ENCODE results near the gene GP1BA.

The GP1BA gene

GRCh38 chr17:4899341-4900230 lies 32.5 kb upstream of the GP1BA start, which contains the start of gene C17orf107:
Gene C17orf107, plus strand, starts transcription at chr17:4899536. Its CDS starts 227 bp downstream, at chr17:4899763.
- Histone ChIP-seq H3K4me3 (ENCODE audit: low read depth, low read length) (no peak within 1 kb of the TSS), H3K4me1 (no peaks in the 10 kb centered on the region), H3K27me3 (no peaks in the 10 kb centered on the region), H3K9me3 (no peaks in the 10 kb centered on the region), H3K36me3 (no peaks in the 10 kb centered on the region; the same call in 1 of the 2 replicates)
- TF ChIP-seq CTCF (IDR thresholded peaks at IDR 0.05; ENCODE audit: low read depth, low read length) = no peak
- DNase-seq = no peak

DNA sequence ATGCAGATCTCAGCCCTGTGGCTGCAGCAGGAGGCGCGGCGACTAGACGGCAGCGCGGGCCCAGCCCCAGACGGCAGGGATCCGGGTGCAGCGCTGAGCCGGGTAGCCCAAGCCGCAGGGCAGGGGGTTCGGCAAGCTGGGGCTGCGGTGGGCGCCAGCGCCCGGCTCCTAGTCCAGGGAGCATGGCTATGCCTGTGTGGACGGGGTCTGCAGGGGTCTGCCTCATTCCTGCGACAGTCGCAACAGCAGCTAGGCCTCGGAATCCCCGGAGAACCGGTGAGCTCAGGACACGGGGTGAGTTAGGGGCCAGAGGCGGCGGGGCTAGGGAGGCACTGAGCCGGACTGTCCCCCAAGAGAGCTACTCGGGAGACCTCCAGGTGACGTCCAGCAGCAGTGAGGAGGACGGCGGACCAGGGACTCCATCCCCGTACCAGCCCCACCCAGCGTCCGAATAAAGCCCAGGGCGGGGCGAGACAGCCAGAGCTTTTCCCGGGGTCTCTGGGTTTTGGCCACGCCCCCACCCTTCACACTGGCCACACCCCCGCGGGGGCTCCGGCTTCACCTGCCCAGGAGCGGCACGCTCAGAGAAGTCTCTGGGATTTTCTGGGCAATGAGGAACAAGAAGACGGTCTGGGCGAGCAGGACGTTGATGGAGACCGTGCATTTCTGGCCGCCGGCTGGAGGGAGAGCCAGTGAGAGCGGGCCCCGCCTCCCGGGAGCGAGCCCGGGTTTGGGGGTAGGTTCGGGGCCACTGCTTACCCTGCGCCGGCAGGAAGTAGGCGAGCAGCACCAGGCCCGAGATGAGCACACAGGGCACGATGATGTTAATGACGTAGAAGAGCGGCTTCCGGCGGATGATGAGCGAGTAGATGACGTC lies 31.6 kb upstream of the GP1BA start:
- DNase-seq = no peak
- TF ChIP-seq CTCF (IDR thresholded peaks at IDR 0.05; ENCODE audit: low read depth, low read length) = no peak
- Histone ChIP-seq H3K27me3 (no peaks in the 10 kb centered on the region), H3K4me3 (ENCODE audit: low read depth, low read length) (no peak overlapping the region), H3K9me3 (no peaks in the 10 kb centered on the region), H3K4me1 (no peaks in the 10 kb centered on the region), H3K36me3 (no peaks in the 10 kb centered on the region; the same call in 1 of the 2 replicates)

DNA sequence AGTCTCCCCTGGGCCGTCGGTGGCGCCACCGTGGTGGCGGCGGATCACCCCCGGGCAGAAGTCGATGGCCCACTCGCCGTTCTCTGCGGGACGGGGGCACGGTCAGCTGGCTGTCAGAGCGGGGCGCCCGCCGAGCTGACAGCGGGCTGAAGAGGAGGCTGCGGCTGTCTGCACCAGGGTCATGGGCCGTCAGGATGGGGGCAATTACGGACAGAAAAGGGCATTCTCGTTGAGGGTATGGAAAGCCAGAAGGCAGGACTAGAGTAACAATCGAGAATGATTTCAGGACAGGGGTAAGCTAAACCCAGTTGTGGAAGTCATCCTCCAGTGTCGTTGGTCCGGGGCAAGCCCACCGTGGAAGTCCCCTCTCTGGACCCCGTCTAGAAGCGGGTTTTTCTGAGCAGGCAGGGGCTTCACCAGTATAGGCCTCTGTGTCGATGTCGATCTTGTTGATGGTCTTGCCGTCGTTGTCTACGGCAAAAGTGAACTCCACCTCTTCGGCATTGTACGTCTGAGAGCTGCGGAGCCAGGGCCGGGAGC lies 30.9 kb upstream of the GP1BA start:
- no peak overlapping the region for H3K4me3 ChIP-seq (ENCODE audit: low read depth, low read length)
- H3K27me3 ChIP-seq = no peaks in the 10 kb centered on the region
- no peak for DNase-seq
- H3K9me3 ChIP-seq = no peaks in the 10 kb centered on the region
- TF ChIP-seq CTCF (IDR thresholded peaks at IDR 0.05; ENCODE audit: low read depth, low read length) = no peak
- no peaks in the 10 kb centered on the region; the same call in 1 of the 2 replicates for H3K36me3 ChIP-seq
- no peaks in the 10 kb centered on the region for H3K4me1 ChIP-seq

GRCh38 chr17:4901648-4902344 lies 30.3 kb upstream of the GP1BA start:
- TF ChIP-seq CTCF (IDR thresholded peaks at IDR 0.05; ENCODE audit: low read depth, low read length) = no peak
- Histone ChIP-seq H3K36me3 (no peaks in the 10 kb centered on the region), H3K27me3 (no peaks in the 10 kb centered on the region), H3K4me1 (no peaks in the 10 kb centered on the region), H3K9me3 (no peaks in the 10 kb centered on the region), H3K4me3 (ENCODE audit: low read depth, low read length) (no peak overlapping the region)
- no peak for DNase-seq

- TF ChIP-seq CTCF (IDR thresholded peaks at IDR 0.05; ENCODE audit: low read depth, low read length) = no peak
- H3K4me3 ChIP-seq (ENCODE audit: low read depth, low read length) = no peak overlapping the region
- H3K4me1 ChIP-seq = no peaks in the 10 kb centered on the region
- DNase-seq = no peak
- no peaks in the 10 kb centered on the region for H3K9me3 ChIP-seq
- no peaks in the 10 kb centered on the region for H3K36me3 ChIP-seq
- H3K27me3 ChIP-seq = no peaks in the 10 kb centered on the region
These were observed 29.5 kb upstream of the GP1BA start for GRCh38 chr17:4902540-4902939.

All from BE2C (cell line).